ENCODE data around the gene P2RY12. TPM values are rescaled to one million over a fixed set of nuclear protein-coding genes. Genes with fewer than 3 reads are reported as not detected.

P2RY12 gene
- total RNA-seq, 1 donor from 2014 or later = not detected

DNA sequence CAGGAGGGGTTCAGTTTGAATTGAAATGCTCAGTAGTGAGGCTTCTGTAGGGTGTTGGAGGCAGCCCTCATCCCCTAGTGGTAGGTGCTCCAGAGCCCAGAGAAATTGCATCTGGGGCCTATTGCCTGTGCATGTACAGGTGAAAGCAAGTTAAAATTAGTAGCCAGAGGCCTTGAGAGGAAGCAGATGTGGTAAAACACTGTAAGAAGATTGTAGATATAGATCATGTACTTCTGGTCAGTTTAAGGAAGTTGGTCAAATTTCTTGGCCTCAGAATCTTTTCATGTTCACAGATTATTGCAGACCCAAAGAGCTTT lies 41.7 kb upstream of the P2RY12 start:
- Mint-ChIP-seq H3K36me3 (ENCODE audit: low read depth) (peaks cover 7% of the 10 kb centered on the region), H3K27me3 (ENCODE audit: low read depth) (no peaks in the 10 kb centered on the region), H3K4me3 (no peak overlapping the region), H3K4me1 (peaks cover 11% of the 10 kb centered on the region), H3K9me3 (no peaks in the 10 kb centered on the region), H3K27ac (ENCODE audit: unreplicated experiment) (no peak overlapping the region)
- no peak for DNase-seq (ENCODE audit: low read depth, low spot score)
- peak; percentile 24 for TF ChIP-seq CTCF (conservative IDR thresholded peaks at IDR 0.05)

GRCh38 chr3:151425627-151426340 lies 41.2 kb upstream of the P2RY12 start:
- H3K27me3 Mint-ChIP-seq (ENCODE audit: low read depth) = no peaks in the 10 kb centered on the region
- peaks cover 5% of the 10 kb centered on the region for H3K36me3 Mint-ChIP-seq (ENCODE audit: low read depth)
- no peak overlapping the region for H3K27ac Mint-ChIP-seq (ENCODE audit: unreplicated experiment)
- H3K9me3 Mint-ChIP-seq = no peaks in the 10 kb centered on the region
- peaks cover 7% of the 10 kb centered on the region for H3K4me1 Mint-ChIP-seq
- DNase-seq (ENCODE audit: low read depth, low spot score) = no peak
- peak; percentile 50 for TF ChIP-seq CTCF (conservative IDR thresholded peaks at IDR 0.05)
- no peak overlapping the region for H3K4me3 Mint-ChIP-seq

GRCh38 chr3:151423091-151423490 lies 38.5 kb upstream of the P2RY12 start:
- H3K4me1 Mint-ChIP-seq = peaks cover 5% of the 10 kb centered on the region
- H3K27ac Mint-ChIP-seq (ENCODE audit: unreplicated experiment) = no peak overlapping the region
- peaks cover 16% of the 10 kb centered on the region for H3K36me3 Mint-ChIP-seq (ENCODE audit: low read depth)
- no peak for DNase-seq (ENCODE audit: low read depth, low spot score)
- no peak overlapping the region for H3K4me3 Mint-ChIP-seq
- H3K9me3 Mint-ChIP-seq = no peaks in the 10 kb centered on the region
- H3K27me3 Mint-ChIP-seq (ENCODE audit: low read depth) = no peaks in the 10 kb centered on the region
- TF ChIP-seq CTCF (conservative IDR thresholded peaks at IDR 0.05) = no peak

GRCh38 chr3:151421938-151422337 lies 37.4 kb upstream of the P2RY12 start:
- no peak for TF ChIP-seq CTCF (conservative IDR thresholded peaks at IDR 0.05)
- no peak overlapping the region for H3K27ac Mint-ChIP-seq (ENCODE audit: unreplicated experiment)
- DNase-seq (ENCODE audit: low read depth, low spot score) = no peak
- H3K9me3 Mint-ChIP-seq = no peaks in the 10 kb centered on the region
- peaks cover 16% of the 10 kb centered on the region for H3K36me3 Mint-ChIP-seq (ENCODE audit: low read depth)
- no peaks in the 10 kb centered on the region for H3K27me3 Mint-ChIP-seq (ENCODE audit: low read depth)
- no peak overlapping the region for H3K4me3 Mint-ChIP-seq
- H3K4me1 Mint-ChIP-seq = peaks cover 5% of the 10 kb centered on the region

GRCh38 chr3:151419806-151420205 lies 35.3 kb upstream of the P2RY12 start:
- no peak overlapping the region for H3K4me3 Mint-ChIP-seq
- no peak overlapping the region for H3K27ac Mint-ChIP-seq (ENCODE audit: unreplicated experiment)
- H3K36me3 Mint-ChIP-seq (ENCODE audit: low read depth) = peaks cover 16% of the 10 kb centered on the region
- no peak for DNase-seq (ENCODE audit: low read depth, low spot score)
- H3K4me1 Mint-ChIP-seq = peaks cover 3% of the 10 kb centered on the region
- H3K27me3 Mint-ChIP-seq (ENCODE audit: low read depth) = no peaks in the 10 kb centered on the region
- no peak for TF ChIP-seq CTCF (conservative IDR thresholded peaks at IDR 0.05)
- no peaks in the 10 kb centered on the region for H3K9me3 Mint-ChIP-seq

Data from neural crest cell (in vitro differentiated cells).